Measurements from ENCODE around the gene ACP5.

GRCh38 chr19:11612816-11613511, 35.5 kb upstream of the ACP5 start:
- TF ChIP-seq CTCF (IDR thresholded peaks at IDR 0.05) (no peak), POLR2A (IDR thresholded peaks at IDR 0.05) (no peak), POLR2AphosphoS5 (IDR thresholded peaks at IDR 0.05; ENCODE audit: insufficient read depth in 1 of 2, low read depth in 1 of 2) (no peak)

All from vagina (tissue), 2 donors.